Colonic mucosa (tissue), 4 donors: Measurements from ENCODE around the gene HS1BP3. TPM values are rescaled to one million over a fixed set of nuclear protein-coding genes. Genes with fewer than 3 reads are reported as not detected.

Experiments used
- DNase-seq: peaks from one replicate; pipeline ENCODE4 v3.0.0-alpha.2; 2020
- H3K27ac ChIP-seq: fragments of 200-600 bp; one replicate; pipeline ENCODE4 v1.8.0; 2021
- H3K27me3 ChIP-seq: fragments of 200-600 bp; one replicate; pipeline ENCODE4 v1.8.0; 2021
- H3K36me3 ChIP-seq: fragments of 200-600 bp; one replicate; pipeline ENCODE4 v1.8.0; 2021
- H3K4me1 ChIP-seq: fragments of 200-600 bp; one replicate; pipeline ENCODE4 v1.8.0; 2021; ENCODE audit warnings: mild to moderate bottlenecking
- H3K4me3 ChIP-seq: fragments of 200-600 bp; one replicate; pipeline ENCODE4 v1.8.0; 2021
- H3K9ac ChIP-seq, 2 donors: one replicate each; pipeline ENCODE4 v1.7.0; 2013; ENCODE audit warnings: control low read depth in 2 of 2, low read depth in 2 of 2, low read length in 2 of 2
- H3K9me3 ChIP-seq: fragments of 200-600 bp; one replicate; pipeline ENCODE4 v1.8.0; 2021
- CTCF ChIP-seq: fragments of 200-600 bp; IDR thresholded peaks from one replicate; pipeline ENCODE4 v1.8.0; 2022; ENCODE audit warnings: antibody characterized with exemption, mild to moderate bottlenecking
- intact Hi-C: fragments of 100-400 bp; cut with DNase I; formaldehyde crosslinking; loops from one replicate; pipeline ENCODE4 v1.14.1; 2022
- total RNA-seq, 2 donors: library from RNA; stranded (reverse); fragmentation: NEBNext Ultra II Directional in 1 of 2; extraction: Animal tissue kit (Norgen Biotek cat#: 25700) in 1 of 2; gene quantifications; one replicate each; pipeline ENCODE4 v1.2.1, GENCODE V29; 2021
- donor health status: healthy.
- donor health status: DM: no; HTN: no; CAD: no.
- donor health status: DM: no; HTN: no; CAD: no.

HS1BP3 gene
- total RNA-seq, 2 donors from 2014 or later: 21.2 to 21.5 TPM

GRCh38 chr2:20588918-20589871, 61.7 kb downstream of the HS1BP3 start:
- Histone ChIP-seq H3K9me3 (no peaks in the 10 kb centered on the region), H3K27me3 (no peaks in the 10 kb centered on the region), H3K36me3 (no peaks in the 10 kb centered on the region), H3K4me3 (no peak overlapping the region), H3K4me1 (peaks cover 4% of the 10 kb centered on the region), H3K9ac (no peak overlapping the region), H3K27ac (no peak overlapping the region)
- no peak for DNase-seq
- intact Hi-C loops: no loop called here
- TF ChIP-seq CTCF: no peak

GRCh38 chr2:20585710-20586594, 64.9 kb downstream of the HS1BP3 start:
- Histone ChIP-seq H3K27ac (no peak overlapping the region), H3K4me1 (peaks cover 4% of the 10 kb centered on the region), H3K4me3 (no peak overlapping the region), H3K9me3 (no peaks in the 10 kb centered on the region), H3K36me3 (no peaks in the 10 kb centered on the region), H3K9ac (no peak overlapping the region), H3K27me3 (no peaks in the 10 kb centered on the region)
- intact Hi-C loops: no loop called here
- DNase-seq: no peak
- TF ChIP-seq CTCF: no peak

GRCh38 chr2:20585359-20585709, 65.6 kb downstream of the HS1BP3 start:
- no peak overlapping the region for H3K9ac ChIP-seq
- no peak for DNase-seq
- no peaks in the 10 kb centered on the region for H3K9me3 ChIP-seq
- peaks cover 4% of the 10 kb centered on the region for H3K4me1 ChIP-seq
- no peaks in the 10 kb centered on the region for H3K36me3 ChIP-seq
- no peak for TF ChIP-seq CTCF
- no peak overlapping the region for H3K4me3 ChIP-seq
- no peak overlapping the region for H3K27ac ChIP-seq
- H3K27me3 ChIP-seq: no peaks in the 10 kb centered on the region
- intact Hi-C loops: no loop called here

- no peak overlapping the region for H3K4me3 ChIP-seq
- no peak for DNase-seq
- intact Hi-C loops: no loop called here
- no peaks in the 10 kb centered on the region for H3K9me3 ChIP-seq
- H3K27me3 ChIP-seq: no peaks in the 10 kb centered on the region
- H3K36me3 ChIP-seq: no peaks in the 10 kb centered on the region
- peaks cover 4% of the 10 kb centered on the region for H3K4me1 ChIP-seq
- H3K27ac ChIP-seq: no peak overlapping the region
- TF ChIP-seq CTCF: no peak
- H3K9ac ChIP-seq: no peak overlapping the region
These were observed 66.2 kb downstream of the HS1BP3 start for GRCh38 chr2:20584399-20585358.

- intact Hi-C loops: no loop called here
- Histone ChIP-seq H3K27me3 (no peaks in the 10 kb centered on the region), H3K4me3 (no peak overlapping the region), H3K36me3 (no peaks in the 10 kb centered on the region), H3K27ac (no peak overlapping the region), H3K9me3 (no peaks in the 10 kb centered on the region), H3K9ac (no peak overlapping the region), H3K4me1 (peaks cover 4% of the 10 kb centered on the region)
- TF ChIP-seq CTCF: no peak
- DNase-seq: no peak
These were observed 66.9 kb downstream of the HS1BP3 start for GRCh38 chr2:20584045-20584398.
